Measurements from ENCODE around the gene ARHGEF11. TPM values are rescaled to one million over a fixed set of nuclear protein-coding genes. Genes with fewer than 3 reads are reported as not detected.

The ARHGEF11 gene
- total and polyA plus RNA-seq, 4 donors, result 5.8 to 23.7 (median 9.8) TPM

GRCh38 chr1:156948708-156949107 lies 96.8 kb downstream of the ARHGEF11 start:
- DNase-seq (ENCODE audit: low spot score), result no peak
- WGBS, result 87% methylated on average over 4 of the region's 4 CpGs
- TF ChIP-seq HNF4A (conservative IDR thresholded peaks at IDR 0.05) (no peak), EGR1 (IDR thresholded peaks at IDR 0.05; ENCODE audit: low read depth in 2 of 2) (no peak), CTCF (IDR thresholded peaks at IDR 0.05; ENCODE audit: low read depth, low read length, missing input control) (no peak), SP1 (IDR thresholded peaks at IDR 0.05) (no peak), RAD21 (IDR thresholded peaks at IDR 0.05) (no peak), YY1 (IDR thresholded peaks at IDR 0.05) (no peak), HNF4G (IDR thresholded peaks at IDR 0.05) (no peak), NR2F2 (IDR thresholded peaks at IDR 0.05) (no peak), MAX (IDR thresholded peaks at IDR 0.05) (no peak), ATF3 (IDR thresholded peaks at IDR 0.05) (no peak), GABPA (IDR thresholded peaks at IDR 0.05 in 1 of 2, conservative IDR thresholded peaks at IDR 0.05 in 1 of 2) (no peak), FOXA1 (IDR thresholded peaks at IDR 0.05) (no peak), TAF1 (conservative IDR thresholded peaks at IDR 0.05) (no peak)
- TF ChIP-seq, protein P1, sequence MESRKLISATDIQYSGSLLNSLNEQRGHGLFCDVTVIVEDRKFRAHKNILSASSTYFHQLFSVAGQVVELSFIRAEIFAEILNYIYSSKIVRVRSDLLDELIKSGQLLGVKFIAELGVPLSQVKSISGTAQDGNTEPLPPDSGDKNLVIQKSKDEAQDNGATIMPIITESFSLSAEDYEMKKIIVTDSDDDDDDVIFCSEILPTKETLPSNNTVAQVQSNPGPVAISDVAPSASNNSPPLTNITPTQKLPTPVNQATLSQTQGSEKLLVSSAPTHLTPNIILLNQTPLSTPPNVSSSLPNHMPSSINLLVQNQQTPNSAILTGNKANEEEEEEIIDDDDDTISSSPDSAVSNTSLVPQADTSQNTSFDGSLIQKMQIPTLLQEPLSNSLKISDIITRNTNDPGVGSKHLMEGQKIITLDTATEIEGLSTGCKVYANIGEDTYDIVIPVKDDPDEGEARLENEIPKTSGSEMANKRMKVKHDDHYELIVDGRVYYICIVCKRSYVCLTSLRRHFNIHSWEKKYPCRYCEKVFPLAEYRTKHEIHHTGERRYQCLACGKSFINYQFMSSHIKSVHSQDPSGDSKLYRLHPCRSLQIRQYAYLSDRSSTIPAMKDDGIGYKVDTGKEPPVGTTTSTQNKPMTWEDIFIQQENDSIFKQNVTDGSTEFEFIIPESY (IDR thresholded peaks at IDR 0.05), result no peak

DNA sequence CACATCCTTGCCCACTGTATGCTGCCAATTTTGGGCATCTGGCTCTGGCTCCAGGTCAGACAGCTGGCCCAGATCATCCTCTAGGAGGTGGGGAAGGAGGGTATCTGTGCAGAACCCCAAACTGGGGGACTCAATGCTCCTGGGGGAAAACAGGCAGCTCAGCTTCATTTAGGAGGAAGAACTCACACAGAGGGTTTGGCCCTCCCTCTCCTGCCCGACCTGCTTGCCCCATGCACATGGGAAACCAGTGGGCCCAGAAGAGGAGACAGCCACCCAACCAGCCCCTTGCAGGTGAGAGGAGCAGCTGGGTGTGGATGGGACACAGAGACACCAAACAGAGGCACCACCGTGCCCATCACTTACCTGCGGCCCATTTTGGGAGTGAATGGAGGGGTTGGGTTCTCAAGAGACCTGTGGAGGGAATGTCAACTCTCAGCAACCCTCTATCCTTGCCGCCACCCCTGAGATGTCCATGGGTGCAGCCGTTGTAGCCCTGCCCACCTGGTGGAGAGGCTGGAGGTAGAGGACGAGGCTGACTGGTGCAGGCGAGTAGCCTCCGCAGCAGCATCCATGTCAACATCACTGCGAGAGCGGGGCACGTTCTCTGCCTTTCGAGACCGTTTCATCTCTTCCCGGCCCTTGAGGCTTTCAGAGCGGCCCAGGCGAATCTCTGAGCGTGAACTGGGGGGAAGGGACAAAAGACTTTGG lies 97.6 kb downstream of the ARHGEF11 start:
- WGBS, result 95% methylated on average over 17 of the region's 17 CpGs
- Histone ChIP-seq H3K4me1 (ENCODE audit: control insufficient read depth in 4 of 4, insufficient read depth in 4 of 4, low read length in 3 of 4) (no peaks in the 10 kb centered on the region), H3K9me3 (ENCODE audit: control insufficient read depth in 4 of 4, low read length in 3 of 4) (no peaks in the 10 kb centered on the region), H3K27me3 (ENCODE audit: control insufficient read depth in 4 of 4, insufficient read depth in 4 of 4, low read length in 3 of 4) (no peaks in the 10 kb centered on the region), H3K9ac (ENCODE audit: low read depth in 1 of 2, low read length in 2 of 2) (no peak overlapping the region), H3K4me3 (ENCODE audit: low read depth in 1 of 3, low read length in 3 of 3) (no peak overlapping the region), H3K27ac (ENCODE audit: low read depth in 1 of 2, low read length in 2 of 2) (no peak overlapping the region), H3K36me3 (ENCODE audit: control insufficient read depth in 4 of 4, insufficient read depth in 3 of 4, low read depth in 1 of 4, low read length in 3 of 4) (peaks cover 13 to 91% (median 54%) of the 10 kb centered on the region in 4 donors)
- no peak for DNase-seq (ENCODE audit: low spot score)
- no peak for TF ChIP-seq REST (IDR thresholded peaks at IDR 0.05)
- no peak for TF ChIP-seq HNF4G (IDR thresholded peaks at IDR 0.05)
- TF ChIP-seq RAD21 (IDR thresholded peaks at IDR 0.05), result no peak
- TF ChIP-seq FOXA2 (IDR thresholded peaks at IDR 0.05), result no peak
- TF ChIP-seq, protein P1 (IDR thresholded peaks at IDR 0.05), result no peak
- TF ChIP-seq GABPA (IDR thresholded peaks at IDR 0.05 in 1 of 2, conservative IDR thresholded peaks at IDR 0.05 in 1 of 2), result no peak
- no peak for TF ChIP-seq MAX (IDR thresholded peaks at IDR 0.05)
- TF ChIP-seq CTCF (IDR thresholded peaks at IDR 0.05; ENCODE audit: low read depth, low read length, missing input control), result no peak
- TF ChIP-seq JUND (IDR thresholded peaks at IDR 0.05), result no peak
- no peak for TF ChIP-seq NR2F2 (IDR thresholded peaks at IDR 0.05)
- TF ChIP-seq RXRA (IDR thresholded peaks at IDR 0.05), result no peak
- TF ChIP-seq HNF4A (conservative IDR thresholded peaks at IDR 0.05), result no peak
- no peak for TF ChIP-seq TAF1 (conservative IDR thresholded peaks at IDR 0.05)
- TF ChIP-seq FOXA1 (IDR thresholded peaks at IDR 0.05), result no peak
- TF ChIP-seq SP1 (IDR thresholded peaks at IDR 0.05), result no peak

More at GRCh38 chr1:156948708-156949107, 96.8 kb downstream of the ARHGEF11 start:
- Histone ChIP-seq H3K9ac (ENCODE audit: low read depth in 1 of 2, low read length in 2 of 2) (no peak overlapping the region), H3K36me3 (ENCODE audit: control insufficient read depth in 4 of 4, insufficient read depth in 3 of 4, low read depth in 1 of 4, low read length in 3 of 4) (peaks cover 12 to 86% (median 52%) of the 10 kb centered on the region in 4 donors), H3K4me3 (ENCODE audit: low read depth in 1 of 3, low read length in 3 of 3) (no peak overlapping the region), H3K27me3 (ENCODE audit: control insufficient read depth in 4 of 4, insufficient read depth in 4 of 4, low read length in 3 of 4) (no peaks in the 10 kb centered on the region), H3K27ac (ENCODE audit: low read depth in 1 of 2, low read length in 2 of 2) (no peak overlapping the region), H3K9me3 (ENCODE audit: control insufficient read depth in 4 of 4, low read length in 3 of 4) (no peaks in the 10 kb centered on the region), H3K4me1 (ENCODE audit: control insufficient read depth in 4 of 4, insufficient read depth in 4 of 4, low read length in 3 of 4) (no peaks in the 10 kb centered on the region)
